HCT116 (cell line): ENCODE results near the gene PASD1.

Experiments
- POLR2A ChIP-seq: IDR thresholded peaks from 2 replicates; pipeline ENCODE4 v1.7.0; 2011; ENCODE audit warnings: borderline replicate concordance; ENCODE audit not compliant: insufficient read depth, insufficient read length; ENCODE audit errors: extremely low read depth
- POLR2AphosphoS5 ChIP-seq: IDR thresholded peaks from 2 replicates; pipeline ENCODE4 v1.6.1; 2011; ENCODE audit warnings: mild to moderate bottlenecking, low read depth, low read length, moderate library complexity
- RAD21 ChIP-seq: IDR thresholded peaks from 2 replicates; pipeline ENCODE4 v1.6.1; 2012; ENCODE audit warnings: low read depth, mild to moderate bottlenecking
- TF ChIP-seq, protein P1 (sequence below), 3 experiments: fragments of 200-600 bp in 1 of 3; sonication (generic) in 1 of 3; IDR thresholded peaks in 2 of 3; conservative IDR thresholded peaks in 1 of 3; 2 replicates each; pipeline ENCODE4 v1.5.1; 2012 to 2017; ENCODE audit warnings: low read depth in 2 of 3, low read length in 2 of 3, antibody characterized with exemption in 1 of 3, borderline replicate concordance in 1 of 3, control low read depth in 1 of 3, mild to moderate bottlenecking in 1 of 3, mixed read lengths in 1 of 3, mixed run types in 1 of 3, moderate library complexity in 1 of 3; ENCODE audit not compliant: insufficient read depth in 1 of 3
- TF ChIP-seq, protein P2 (sequence below): IDR thresholded peaks from 2 replicates; pipeline ENCODE4 v1.6.1; 2012
- TF ChIP-seq, protein P3 (sequence below): IDR thresholded peaks from 2 replicates; pipeline ENCODE4 v1.6.1; 2012

DNA sequence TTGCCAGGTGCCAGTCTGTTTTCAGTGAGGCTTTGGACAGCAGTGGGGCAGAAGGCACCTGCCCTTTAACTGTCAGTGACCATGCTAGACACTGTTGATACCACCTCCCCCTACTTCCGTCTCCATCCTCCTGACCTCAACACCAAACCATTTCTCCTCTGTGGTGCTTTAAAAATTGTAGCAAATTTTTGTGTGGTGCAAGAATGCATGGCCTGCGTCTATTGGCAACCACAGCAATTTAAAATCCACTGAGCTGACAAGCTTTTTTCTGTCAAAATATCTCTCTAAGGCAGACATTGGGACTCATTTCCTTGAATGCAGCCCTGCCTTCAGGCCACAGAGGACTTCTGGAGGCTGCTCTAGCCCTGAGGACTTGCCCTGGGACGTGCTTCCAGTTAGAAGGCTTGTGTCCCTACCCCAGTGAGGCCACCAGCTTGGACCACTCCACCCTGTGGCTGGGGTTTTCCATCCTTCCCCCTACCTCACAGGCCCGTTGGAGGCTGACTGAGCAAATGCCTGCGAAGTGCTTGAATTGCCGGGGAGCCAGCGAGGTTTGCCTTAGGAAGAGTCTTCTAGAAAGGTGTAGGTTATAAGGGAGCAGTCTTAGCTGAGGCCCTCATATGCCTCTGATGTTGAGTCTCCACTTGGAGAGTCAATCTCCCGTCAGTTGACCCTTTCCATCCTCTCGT is 138.7 kb downstream of the PASD1 start:
- TF ChIP-seq, protein P1, sequence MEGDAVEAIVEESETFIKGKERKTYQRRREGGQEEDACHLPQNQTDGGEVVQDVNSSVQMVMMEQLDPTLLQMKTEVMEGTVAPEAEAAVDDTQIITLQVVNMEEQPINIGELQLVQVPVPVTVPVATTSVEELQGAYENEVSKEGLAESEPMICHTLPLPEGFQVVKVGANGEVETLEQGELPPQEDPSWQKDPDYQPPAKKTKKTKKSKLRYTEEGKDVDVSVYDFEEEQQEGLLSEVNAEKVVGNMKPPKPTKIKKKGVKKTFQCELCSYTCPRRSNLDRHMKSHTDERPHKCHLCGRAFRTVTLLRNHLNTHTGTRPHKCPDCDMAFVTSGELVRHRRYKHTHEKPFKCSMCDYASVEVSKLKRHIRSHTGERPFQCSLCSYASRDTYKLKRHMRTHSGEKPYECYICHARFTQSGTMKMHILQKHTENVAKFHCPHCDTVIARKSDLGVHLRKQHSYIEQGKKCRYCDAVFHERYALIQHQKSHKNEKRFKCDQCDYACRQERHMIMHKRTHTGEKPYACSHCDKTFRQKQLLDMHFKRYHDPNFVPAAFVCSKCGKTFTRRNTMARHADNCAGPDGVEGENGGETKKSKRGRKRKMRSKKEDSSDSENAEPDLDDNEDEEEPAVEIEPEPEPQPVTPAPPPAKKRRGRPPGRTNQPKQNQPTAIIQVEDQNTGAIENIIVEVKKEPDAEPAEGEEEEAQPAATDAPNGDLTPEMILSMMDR (IDR thresholded peaks at IDR 0.05 in 2 of 3, conservative IDR thresholded peaks at IDR 0.05 in 1 of 3; ENCODE audit: borderline replicate concordance in 1 of 3, insufficient read depth in 1 of 3, low read depth in 2 of 3, low read length in 2 of 3) = no peak
- TF ChIP-seq POLR2A (no peak), RAD21 (no peak), POLR2AphosphoS5 (no peak)
- TF ChIP-seq, protein P2, sequence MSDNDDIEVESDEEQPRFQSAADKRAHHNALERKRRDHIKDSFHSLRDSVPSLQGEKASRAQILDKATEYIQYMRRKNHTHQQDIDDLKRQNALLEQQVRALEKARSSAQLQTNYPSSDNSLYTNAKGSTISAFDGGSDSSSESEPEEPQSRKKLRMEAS = no peak
- TF ChIP-seq, protein P3, sequence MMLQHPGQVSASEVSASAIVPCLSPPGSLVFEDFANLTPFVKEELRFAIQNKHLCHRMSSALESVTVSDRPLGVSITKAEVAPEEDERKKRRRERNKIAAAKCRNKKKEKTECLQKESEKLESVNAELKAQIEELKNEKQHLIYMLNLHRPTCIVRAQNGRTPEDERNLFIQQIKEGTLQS = no peak
